ENCODE data around the gene CRTC3. TPM values are rescaled to one million over a fixed set of nuclear protein-coding genes. Genes with fewer than 3 reads are reported as not detected.
"Not testable (repeated sequence)": the region's sequence is repeated elsewhere in the genome, so short reads cannot be mapped to it uniquely, and the experiment has no call there.

The CRTC3 gene
- total RNA-seq, 1 donor from 2014 or later: 33.3 TPM

GRCh38 chr15:90671216-90671615 lies 141.5 kb downstream of the CRTC3 start:
- no peak overlapping the region for H3K27ac Mint-ChIP-seq (ENCODE audit: unreplicated experiment)
- H3K36me3 Mint-ChIP-seq (ENCODE audit: low read depth): no peaks in the 10 kb centered on the region
- no peaks in the 10 kb centered on the region for H3K9me3 Mint-ChIP-seq
- no peaks in the 10 kb centered on the region for H3K4me1 Mint-ChIP-seq
- no peak for DNase-seq (ENCODE audit: low read depth, low spot score)
- H3K4me3 Mint-ChIP-seq: no peak overlapping the region
- no peak for TF ChIP-seq CTCF (conservative IDR thresholded peaks at IDR 0.05)
- H3K27me3 Mint-ChIP-seq (ENCODE audit: low read depth): no peaks in the 10 kb centered on the region

- not testable (repeated sequence) for H3K4me1 Mint-ChIP-seq
These were observed 143.6 kb downstream of the CRTC3 start for GRCh38 chr15:90673357-90673756.

GRCh38 chr15:90674476-90674875 lies 144.8 kb downstream of the CRTC3 start:
- no peak for DNase-seq (ENCODE audit: low read depth, low spot score)
- no peak overlapping the region for H3K27ac Mint-ChIP-seq (ENCODE audit: unreplicated experiment)
- peaks cover 3% of the 10 kb centered on the region for H3K9me3 Mint-ChIP-seq
- H3K27me3 Mint-ChIP-seq (ENCODE audit: low read depth): no peaks in the 10 kb centered on the region
- H3K4me3 Mint-ChIP-seq: no peak overlapping the region
- peaks cover 6% of the 10 kb centered on the region for H3K36me3 Mint-ChIP-seq (ENCODE audit: low read depth)
- no peaks in the 10 kb centered on the region for H3K4me1 Mint-ChIP-seq
- TF ChIP-seq CTCF (conservative IDR thresholded peaks at IDR 0.05): no peak

More at GRCh38 chr15:90673357-90673756, 143.6 kb downstream of the CRTC3 start:
- H3K9me3 Mint-ChIP-seq; H3K36me3 Mint-ChIP-seq (ENCODE audit: low read depth); H3K27ac Mint-ChIP-seq (ENCODE audit: unreplicated experiment); H3K27me3 Mint-ChIP-seq (ENCODE audit: low read depth); H3K4me3 Mint-ChIP-seq; DNase-seq (ENCODE audit: low read depth, low spot score): not testable (repeated sequence)

- Mint-ChIP-seq H3K27me3 (ENCODE audit: low read depth) (no peaks in the 10 kb centered on the region), H3K4me3 (no peak overlapping the region), H3K4me1 (no peaks in the 10 kb centered on the region), H3K36me3 (ENCODE audit: low read depth) (peaks cover 6% of the 10 kb centered on the region), H3K9me3 (peaks cover 3% of the 10 kb centered on the region), H3K27ac (ENCODE audit: unreplicated experiment) (no peak overlapping the region)
- TF ChIP-seq CTCF (conservative IDR thresholded peaks at IDR 0.05): no peak
- no peak for DNase-seq (ENCODE audit: low read depth, low spot score)
These were observed 145.7 kb downstream of the CRTC3 start for GRCh38 chr15:90675464-90675863.

- H3K4me1 Mint-ChIP-seq: no peaks in the 10 kb centered on the region
- no peak for TF ChIP-seq CTCF (conservative IDR thresholded peaks at IDR 0.05)
- no peak for DNase-seq (ENCODE audit: low read depth, low spot score)
- no peaks in the 10 kb centered on the region for H3K27me3 Mint-ChIP-seq (ENCODE audit: low read depth)
- no peak overlapping the region for H3K4me3 Mint-ChIP-seq
- H3K9me3 Mint-ChIP-seq: peaks cover 3% of the 10 kb centered on the region
- peaks cover 6% of the 10 kb centered on the region for H3K36me3 Mint-ChIP-seq (ENCODE audit: low read depth)
- H3K27ac Mint-ChIP-seq (ENCODE audit: unreplicated experiment): no peak overlapping the region
These were observed 148.4 kb downstream of the CRTC3 start for GRCh38 chr15:90677807-90678790.

- no peak for TF ChIP-seq CTCF (conservative IDR thresholded peaks at IDR 0.05)
- DNase-seq (ENCODE audit: low read depth, low spot score): no peak
- no peaks in the 10 kb centered on the region for H3K27me3 Mint-ChIP-seq (ENCODE audit: low read depth)
- H3K36me3 Mint-ChIP-seq (ENCODE audit: low read depth): peaks cover 6% of the 10 kb centered on the region
- peaks cover 3% of the 10 kb centered on the region for H3K9me3 Mint-ChIP-seq
- H3K4me1 Mint-ChIP-seq: no peaks in the 10 kb centered on the region
- no peak overlapping the region for H3K27ac Mint-ChIP-seq (ENCODE audit: unreplicated experiment)
- no peak overlapping the region for H3K4me3 Mint-ChIP-seq
These were observed 150.2 kb downstream of the CRTC3 start for GRCh38 chr15:90679959-90680358.

All from neural crest cell (in vitro differentiated cells).